Measurements from ENCODE around the gene OR8D4. TPM values are rescaled to one million over a fixed set of nuclear protein-coding genes. Genes with fewer than 3 reads are reported as not detected.
"Not testable (repeated sequence)": the region's sequence is repeated elsewhere in the genome, so short reads cannot be mapped to it uniquely, and the experiment has no call there.

The OR8D4 gene
- total and polyA plus RNA-seq, 2 donors (not counting 3 experiments of a cell fraction or from before 2014, with no cell fraction given): not detected

- Histone ChIP-seq H2AFZ (ENCODE audit: low read depth, low read length) (no peak overlapping the region), H3K9me3 (replicated peaks; ENCODE audit: control insufficient read depth, insufficient read depth, low read length) (no peaks in the 10 kb centered on the region), H3K79me2 (ENCODE audit: control insufficient read depth, insufficient read depth, low read length) (no peaks in the 10 kb centered on the region), H3K4me3 (replicated peaks in 1 of 3; ENCODE audit: insufficient read depth in 1 of 3, low read depth in 1 of 3, low read length in 3 of 3) (no peak overlapping the region), H3K9ac (replicated peaks; ENCODE audit: extremely low read depth, insufficient read depth, low read length) (no peak overlapping the region), H3K36me3 (ENCODE audit: control insufficient read depth in 2 of 2, extremely low read depth in 1 of 2, insufficient read depth in 2 of 2, low read length in 2 of 2) (no peaks in the 10 kb centered on the region), H3K9me1 (replicated peaks; ENCODE audit: control insufficient read depth, extremely low read depth, insufficient read depth, low read length) (no peaks in the 10 kb centered on the region), H3K4me1 (ENCODE audit: control insufficient read depth, extremely low read depth, insufficient read depth, low read length) (no peaks in the 10 kb centered on the region), H3K27ac (ENCODE audit: insufficient read depth, low read depth, low read length) (no peak overlapping the region), H3K4me2 (ENCODE audit: insufficient read depth, low read length) (no peak overlapping the region), H3K27me3 (ENCODE audit: control insufficient read depth in 2 of 2, insufficient read depth in 2 of 2, low read length in 2 of 2) (no peaks in the 10 kb centered on the region), H4K20me1 (replicated peaks; ENCODE audit: control insufficient read depth, extremely low read depth, insufficient read depth, low read length) (no peaks in the 10 kb centered on the region)
- ChIA-PET CTCF (no interaction called here), POLR2A (no interaction called here)
- no TSS peak for BruUV-seq (replicated peaks)
- intact Hi-C loops (cut with micrococcal nuclease) (no loop called here), dilution Hi-C loops (cut with MboI; ENCODE audit: extremely low pct_ligation_motif_present, low sequenced_read_pairs) (no loop called here)
- FAIRE-seq (no peak), DNase-seq (ENCODE audit: low read depth, low spot score) (no peak)
- TF ChIP-seq CTCF (IDR thresholded peaks at IDR 0.05; ENCODE audit: extremely low read depth in 1 of 2, insufficient read depth in 1 of 2, low read depth in 1 of 2, low read length in 2 of 2) (no peak), POLR2AphosphoS5 (IDR thresholded peaks at IDR 0.05; ENCODE audit: insufficient read depth, low read depth, low read length) (no peak), POLR2A (IDR thresholded peaks at IDR 0.05; ENCODE audit: low read depth, low read length) (no peak), GATA2 (IDR thresholded peaks at IDR 0.05; ENCODE audit: insufficient read depth, insufficient read length, low read depth, low read length) (no peak), MYC (IDR thresholded peaks at IDR 0.05; ENCODE audit: low read depth, low read length) (no peak), JUN (IDR thresholded peaks at IDR 0.05; ENCODE audit: borderline replicate concordance, insufficient read depth, insufficient read length, low read depth) (no peak), FOS (IDR thresholded peaks at IDR 0.05; ENCODE audit: borderline replicate concordance, insufficient read depth, low read length) (no peak), EZH2 (IDR thresholded peaks at IDR 0.05; ENCODE audit: borderline replicate concordance, low read depth, low read length, severe bottlenecking) (no peak), MAX (IDR thresholded peaks at IDR 0.05; ENCODE audit: insufficient read depth, insufficient read length) (no peak)
These were observed 42.2 kb upstream of the OR8D4 start for GRCh38 chr11:123859731-123860130.

- H4K20me1 ChIP-seq (replicated peaks; ENCODE audit: control insufficient read depth, extremely low read depth, insufficient read depth, low read length); H2AFZ ChIP-seq (ENCODE audit: low read depth, low read length); H3K27me3 ChIP-seq (ENCODE audit: control insufficient read depth in 2 of 2, insufficient read depth in 2 of 2, low read length in 2 of 2); H3K9me3 ChIP-seq (replicated peaks; ENCODE audit: control insufficient read depth, insufficient read depth, low read length); POLR2A ChIA-PET; H3K9ac ChIP-seq (replicated peaks; ENCODE audit: extremely low read depth, insufficient read depth, low read length); CTCF ChIA-PET; H3K4me2 ChIP-seq (ENCODE audit: insufficient read depth, low read length); dilution Hi-C loops (cut with MboI; ENCODE audit: extremely low pct_ligation_motif_present, low sequenced_read_pairs); H3K36me3 ChIP-seq (ENCODE audit: control insufficient read depth in 2 of 2, extremely low read depth in 1 of 2, insufficient read depth in 2 of 2, low read length in 2 of 2); H3K4me3 ChIP-seq (replicated peaks in 1 of 3; ENCODE audit: insufficient read depth in 1 of 3, low read depth in 1 of 3, low read length in 3 of 3); DNase-seq (ENCODE audit: low read depth, low spot score); H3K27ac ChIP-seq (ENCODE audit: insufficient read depth, low read depth, low read length); H3K79me2 ChIP-seq (ENCODE audit: control insufficient read depth, insufficient read depth, low read length); intact Hi-C loops (cut with micrococcal nuclease); FAIRE-seq; H3K9me1 ChIP-seq (replicated peaks; ENCODE audit: control insufficient read depth, extremely low read depth, insufficient read depth, low read length); H3K4me1 ChIP-seq (ENCODE audit: control insufficient read depth, extremely low read depth, insufficient read depth, low read length); BruUV-seq (replicated peaks): not testable (repeated sequence)
These were observed 36.7 kb upstream of the OR8D4 start for GRCh38 chr11:123865293-123865692.

- H3K4me2 ChIP-seq (ENCODE audit: insufficient read depth, low read length); H4K20me1 ChIP-seq (replicated peaks; ENCODE audit: control insufficient read depth, extremely low read depth, insufficient read depth, low read length); H3K4me1 ChIP-seq (ENCODE audit: control insufficient read depth, extremely low read depth, insufficient read depth, low read length); H3K4me3 ChIP-seq (replicated peaks in 1 of 3; ENCODE audit: insufficient read depth in 1 of 3, low read depth in 1 of 3, low read length in 3 of 3); DNase-seq (ENCODE audit: low read depth, low spot score); H3K9ac ChIP-seq (replicated peaks; ENCODE audit: extremely low read depth, insufficient read depth, low read length); H3K79me2 ChIP-seq (ENCODE audit: control insufficient read depth, insufficient read depth, low read length); dilution Hi-C loops (cut with MboI; ENCODE audit: extremely low pct_ligation_motif_present, low sequenced_read_pairs); FAIRE-seq; BruUV-seq (replicated peaks); H3K27me3 ChIP-seq (ENCODE audit: control insufficient read depth in 2 of 2, insufficient read depth in 2 of 2, low read length in 2 of 2); POLR2A ChIA-PET; H3K9me3 ChIP-seq (replicated peaks; ENCODE audit: control insufficient read depth, insufficient read depth, low read length); CTCF ChIA-PET; H2AFZ ChIP-seq (ENCODE audit: low read depth, low read length); H3K27ac ChIP-seq (ENCODE audit: insufficient read depth, low read depth, low read length); H3K36me3 ChIP-seq (ENCODE audit: control insufficient read depth in 2 of 2, extremely low read depth in 1 of 2, insufficient read depth in 2 of 2, low read length in 2 of 2); H3K9me1 ChIP-seq (replicated peaks; ENCODE audit: control insufficient read depth, extremely low read depth, insufficient read depth, low read length): not testable (repeated sequence)
- intact Hi-C loops (cut with micrococcal nuclease): loop anchor here (1.0 kb wide), 1 partner anchor 44 kb away; no protein-coding TSS in a partner anchor
These were observed 34.2 kb upstream of the OR8D4 start for GRCh38 chr11:123867795-123868194.
